Stimulated activated effector memory CD8-positive, alpha-beta T cell treated with anti-CD3 and anti-CD28 coated beads, Interleukin-12 subunit alpha, Interleukin-12 subunit beta, amount 100 ng/mL, for 72 hours (primary cell): ENCODE results near the gene INPP5F.
"Not testable (repeated sequence)": the region's sequence is repeated elsewhere in the genome, so short reads cannot be mapped to it uniquely, and the experiment has no call there.

Source experiments
- ATAC-seq: fragments of 150-1000 bp; cut with Tn5 transposase; 2 replicates; pipeline ENCODE4 v1.10.0; 2021
- DNase-seq, 2 donors: peaks; one replicate each; pipeline ENCODE4 v3.0.0; 2021 to 2022; ENCODE audit warnings: low spot score in 2 of 2
- H3K27ac Mint-ChIP-seq: one replicate; pipeline ENCODE4 v1.8.0; 2022; ENCODE audit warnings: mild to moderate bottlenecking, mixed read lengths
- H3K36me3 Mint-ChIP-seq: one replicate; pipeline ENCODE4 v1.8.0; 2022; ENCODE audit warnings: mild to moderate bottlenecking, mixed read lengths
- H3K4me1 Mint-ChIP-seq: one replicate; pipeline ENCODE4 v1.8.0; 2022; ENCODE audit warnings: mixed read lengths
- H3K4me3 Mint-ChIP-seq: one replicate; pipeline ENCODE4 v1.8.0; 2022; ENCODE audit warnings: mild to moderate bottlenecking, mixed read lengths
- H3K9me3 Mint-ChIP-seq: one replicate; pipeline ENCODE4 v1.8.0; 2022; ENCODE audit warnings: mixed read lengths

INPP5F gene

GRCh38 chr10:119869398-119869797 is 143.5 kb downstream of the INPP5F start:
- H3K36me3 Mint-ChIP-seq: peaks cover 65% of the 10 kb centered on the region
- ATAC-seq, H3K27ac Mint-ChIP-seq, DNase-seq, H3K9me3 Mint-ChIP-seq: not testable (repeated sequence)
- H3K4me3 Mint-ChIP-seq: peak overlapping the region; percentile 79
- H3K4me1 Mint-ChIP-seq: peaks cover 49% of the 10 kb centered on the region

GRCh38 chr10:119871881-119872609 is 146.2 kb downstream of the INPP5F start:
- H3K4me1 Mint-ChIP-seq: peaks cover 38% of the 10 kb centered on the region
- no peaks in the 10 kb centered on the region for H3K9me3 Mint-ChIP-seq
- peak; percentile 28 to 75 for DNase-seq
- H3K4me3 Mint-ChIP-seq: peak overlapping the region; percentile 79
- H3K36me3 Mint-ChIP-seq: peaks cover 40% of the 10 kb centered on the region
- peak; percentile 37 for ATAC-seq
- peak overlapping the region; percentile 84 for H3K27ac Mint-ChIP-seq

GRCh38 chr10:119872610-119872859 is 146.7 kb downstream of the INPP5F start, which contains the start of gene MCMBP:
TSS of gene MCMBP (minus strand) at chr10:119872843. CDS start at chr10:119872584, 259 bp downstream.
- ATAC-seq (no peak), DNase-seq (no peak)
- H3K36me3 Mint-ChIP-seq: peaks cover 40% of the 10 kb centered on the region
- H3K9me3 Mint-ChIP-seq: no peaks in the 10 kb centered on the region
- peak within 1 kb of the TSS; percentile 79 for H3K4me3 Mint-ChIP-seq
- H3K4me1 Mint-ChIP-seq: peaks cover 34% of the 10 kb centered on the region
- H3K27ac Mint-ChIP-seq: peak within 1 kb of the TSS; percentile 89

GRCh38 chr10:119872860-119873681 is 147.2 kb downstream of the INPP5F start:
- Mint-ChIP-seq H3K4me3 (peak overlapping the region; percentile 79), H3K36me3 (peaks cover 40% of the 10 kb centered on the region), H3K9me3 (no peaks in the 10 kb centered on the region), H3K4me1 (peaks cover 29% of the 10 kb centered on the region), H3K27ac (peak overlapping the region; percentile 89)
- ATAC-seq: peak; percentile 96
- DNase-seq: peak; percentile 79 to 90

GRCh38 chr10:119878524-119878923 is 152.7 kb downstream of the INPP5F start:
- DNase-seq (no peak), ATAC-seq (peak; percentile 55)
- H3K36me3 Mint-ChIP-seq: peaks cover under 1% of the 10 kb centered on the region
- no peak overlapping the region for H3K4me3 Mint-ChIP-seq
- H3K27ac Mint-ChIP-seq: no peak overlapping the region
- H3K4me1 Mint-ChIP-seq: peaks cover 15% of the 10 kb centered on the region
- H3K9me3 Mint-ChIP-seq: no peaks in the 10 kb centered on the region
